NOMO-1 (cell line): Measurements from ENCODE around the gene RDH5.

ENCODE experiments used
- DNase-seq, 2 experiments: peaks; one replicate each; lab custom pipeline; 2025; ENCODE audit not compliant: unreplicated experiment in 2 of 2; lab: John Stamatoyannopoulos, UW

Gene RDH5

DNA sequence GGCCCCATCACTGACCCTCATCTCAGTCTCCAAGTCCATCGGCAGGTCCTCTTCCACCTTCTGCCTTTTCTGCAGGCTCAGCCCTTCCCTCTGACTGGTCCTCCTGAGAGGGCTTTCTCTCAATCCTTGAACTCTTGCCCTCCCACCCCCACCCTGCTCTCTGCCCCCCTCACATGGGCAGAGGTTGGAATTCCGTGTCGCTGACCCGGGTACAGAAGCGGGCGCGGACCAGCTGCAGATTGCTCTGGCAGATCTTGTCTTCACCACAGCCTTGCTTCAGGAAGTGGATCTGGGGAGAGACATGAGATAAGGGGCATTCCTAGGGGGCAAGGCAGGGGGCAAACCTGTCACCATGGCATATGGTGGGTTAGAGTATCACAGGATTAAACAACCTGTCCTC lies 24.8 kb upstream of the RDH5 start:
- no peak for DNase-seq

DNA sequence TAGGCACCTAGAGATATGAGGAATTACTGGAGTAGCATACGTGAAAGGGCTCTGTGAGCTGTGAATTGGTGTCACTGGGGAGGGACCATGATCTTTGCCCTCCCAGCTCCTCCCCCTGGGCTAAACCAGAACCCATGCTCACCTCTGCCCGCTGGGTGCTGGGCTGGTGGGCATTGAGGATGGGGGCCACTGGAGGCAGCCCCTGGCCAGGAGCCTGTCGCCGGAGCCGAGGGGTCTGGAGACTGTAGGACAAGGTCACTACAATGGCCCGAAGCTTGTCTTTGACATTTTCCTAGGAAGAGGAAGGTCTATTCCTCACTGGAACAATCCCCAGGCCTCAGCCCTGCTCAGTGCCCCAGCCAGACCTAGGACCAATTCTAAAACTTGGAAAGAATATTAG lies 24.1 kb upstream of the RDH5 start:
- no peak for DNase-seq

DNA sequence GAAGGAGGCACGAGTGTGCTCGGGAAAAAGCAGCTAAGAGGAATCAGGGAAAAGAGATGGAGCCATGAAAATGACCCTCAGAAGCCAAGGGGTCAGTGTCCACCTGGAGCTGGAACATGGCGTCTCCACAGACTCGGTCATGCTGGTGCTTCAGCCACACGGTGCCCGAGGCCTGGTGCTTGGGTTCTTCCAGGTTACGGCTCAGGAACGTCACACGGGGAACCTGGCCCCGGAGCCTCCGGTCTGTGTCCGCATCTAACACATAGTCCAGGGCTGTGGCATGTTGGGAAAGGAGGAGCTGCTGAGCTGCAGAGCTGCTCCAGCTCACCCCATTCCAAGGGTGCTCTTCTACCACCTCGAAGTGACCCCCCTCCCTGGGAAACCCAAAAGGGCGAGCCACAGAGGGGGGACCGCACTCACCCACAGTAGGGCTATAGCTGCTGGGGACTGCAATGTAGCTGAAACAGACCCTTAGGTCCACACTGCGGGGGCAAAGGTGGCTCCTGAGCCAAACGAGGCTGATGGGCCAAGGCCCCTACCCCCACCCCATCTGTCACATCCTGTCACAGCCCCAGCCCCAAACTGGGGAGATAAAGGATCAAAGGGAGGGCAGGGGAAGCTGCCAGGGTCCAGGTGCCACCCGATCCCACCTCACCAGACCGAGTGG lies 23.3 kb upstream of the RDH5 start:
- DNase-seq: no peak

DNA sequence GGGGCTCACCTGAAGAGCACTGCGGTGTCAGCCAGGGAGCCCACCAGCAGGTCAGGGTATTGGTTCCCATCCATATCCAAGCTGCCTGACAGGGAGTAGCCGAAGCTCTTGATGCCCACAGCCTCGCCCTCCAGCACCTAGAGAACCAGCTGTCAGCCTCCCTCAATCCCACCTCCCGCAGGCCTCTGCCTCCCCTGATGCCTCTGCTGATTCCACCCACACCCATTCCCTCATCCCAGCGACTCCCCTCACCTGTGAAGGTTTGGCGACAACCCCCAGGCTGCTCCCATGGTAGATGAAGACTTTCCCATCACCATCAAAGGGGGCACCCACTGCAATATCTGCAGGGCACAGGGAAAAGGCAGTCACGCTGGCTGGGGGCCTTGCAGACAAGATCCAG lies 22.5 kb upstream of the RDH5 start:
- DNase-seq: no peak

GRCh38 chr12:55698241-55698955 lies 21.8 kb upstream of the RDH5 start:
- DNase-seq: no peak

GRCh38 chr12:55698965-55699364 lies 21.2 kb upstream of the RDH5 start:
- DNase-seq: no peak

- DNase-seq: no peak
These were observed 20.6 kb upstream of the RDH5 start for GRCh38 chr12:55699471-55700055.

- DNase-seq: peak; percentile 47 to 52
These were observed 19.8 kb upstream of the RDH5 start for GRCh38 chr12:55700255-55701018.

DNA sequence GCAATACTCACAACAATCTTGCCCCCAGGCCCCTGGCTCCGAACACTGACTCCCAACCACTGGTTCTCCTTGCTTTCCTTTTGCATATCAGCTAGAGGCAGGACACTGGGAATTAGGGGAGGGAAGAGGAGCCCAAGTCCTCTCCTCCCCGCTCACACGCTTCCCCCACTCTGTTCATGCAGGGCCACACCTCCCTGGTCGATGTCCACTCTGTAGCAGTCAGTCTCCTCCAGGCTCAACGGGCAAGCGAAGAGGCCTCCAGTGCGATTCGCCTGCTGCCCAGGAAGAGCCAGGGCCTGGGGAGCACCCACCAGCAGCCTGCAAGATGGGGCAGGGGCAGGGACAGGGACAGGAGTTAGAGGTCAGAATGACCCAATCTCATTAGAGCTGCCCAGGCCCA lies 17.3 kb upstream of the RDH5 start:
- DNase-seq: no peak

DNA sequence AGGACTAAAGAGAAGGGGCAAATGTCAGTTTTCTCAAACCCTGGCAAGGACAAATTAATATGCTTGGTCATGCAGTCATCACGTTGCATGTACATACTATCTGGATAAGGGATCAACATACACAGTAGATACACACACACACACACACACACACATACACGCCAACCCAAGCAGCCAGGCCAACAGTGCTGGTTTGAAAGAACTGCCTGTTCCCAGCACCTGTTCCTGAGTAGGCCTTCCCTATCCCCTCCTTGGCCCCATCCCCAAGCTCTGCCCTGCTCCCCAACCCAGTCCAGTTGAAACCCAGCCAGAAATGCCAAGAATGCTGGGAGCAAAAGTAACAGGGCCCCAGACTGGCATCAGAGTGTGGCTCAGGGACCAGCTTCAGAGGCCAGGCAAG lies 16.9 kb upstream of the RDH5 start:
- DNase-seq: no peak

DNA sequence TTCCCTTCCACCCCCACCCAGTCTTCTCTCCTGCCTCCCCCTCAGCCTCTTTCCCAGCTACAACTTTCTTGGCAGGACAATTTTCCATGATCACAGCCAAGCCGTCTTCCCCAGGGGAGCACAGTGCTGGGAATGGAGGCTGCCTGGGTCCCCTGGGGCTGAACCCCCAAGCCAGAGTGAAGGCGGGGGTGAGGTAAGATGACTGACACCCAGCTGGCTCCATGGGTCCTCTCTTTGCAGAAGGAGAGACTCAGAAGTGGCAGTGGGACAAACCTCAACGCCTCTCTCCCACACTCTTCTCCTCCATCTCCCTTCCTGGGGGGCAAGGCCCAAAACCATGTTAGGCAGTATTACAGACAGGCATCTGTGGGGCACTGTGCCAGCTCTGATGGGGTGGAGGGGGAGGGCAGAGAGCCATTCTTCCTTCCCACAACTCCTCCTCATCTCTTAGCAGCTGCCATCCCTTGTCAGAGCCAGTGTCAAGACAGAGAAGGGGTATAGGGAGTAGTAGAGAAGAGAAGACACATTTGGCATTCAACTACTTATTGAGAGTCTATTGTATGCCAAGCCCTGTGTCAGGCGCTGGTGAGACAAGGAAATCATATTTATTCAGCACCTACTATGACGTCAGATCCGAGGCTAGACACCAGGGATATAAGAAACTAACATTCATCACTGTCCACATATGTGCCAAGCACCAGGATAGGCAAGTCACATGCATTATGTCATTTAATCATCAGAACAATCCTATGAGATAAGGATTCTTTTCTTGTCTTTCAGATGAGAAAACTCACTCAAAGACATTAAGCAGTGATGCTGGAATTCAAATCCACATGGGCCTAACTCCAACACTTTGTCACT lies 16.1 kb upstream of the RDH5 start:
- DNase-seq: no peak

- DNase-seq: no peak
These were observed 15.1 kb upstream of the RDH5 start for GRCh38 chr12:55704824-55705718.

DNA sequence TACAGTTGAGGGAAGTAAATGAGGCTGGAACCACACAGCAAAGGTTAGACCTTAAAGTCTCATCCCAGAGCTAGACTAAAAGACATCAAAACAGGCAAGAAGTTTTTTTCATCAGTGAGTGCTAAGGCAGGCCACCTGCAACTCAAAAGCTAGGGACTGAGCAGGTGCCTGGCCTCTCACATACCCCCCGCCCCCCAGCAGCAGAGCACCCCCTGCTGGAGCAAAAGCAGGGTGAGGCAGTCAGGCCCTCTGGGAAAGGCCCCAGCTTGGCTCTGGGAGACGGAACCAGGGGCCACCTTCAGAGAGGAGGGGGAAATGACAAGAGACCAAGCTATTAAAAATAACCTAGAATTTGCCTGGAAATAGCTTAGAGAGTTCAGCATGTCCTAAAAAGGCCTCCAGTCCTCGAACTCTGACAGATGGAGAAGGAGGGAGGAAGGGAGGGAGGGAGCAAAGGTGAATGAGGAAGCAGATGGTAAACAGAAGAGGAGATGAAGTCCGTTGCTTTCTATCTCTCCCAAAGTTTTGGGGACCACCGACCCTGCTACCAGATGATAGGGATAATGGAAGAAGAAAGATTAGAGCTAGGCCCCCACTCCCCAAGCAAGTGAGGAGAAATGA lies 14.3 kb upstream of the RDH5 start:
- DNase-seq: peak in 1 of 2 experiments; percentile 16

DNA sequence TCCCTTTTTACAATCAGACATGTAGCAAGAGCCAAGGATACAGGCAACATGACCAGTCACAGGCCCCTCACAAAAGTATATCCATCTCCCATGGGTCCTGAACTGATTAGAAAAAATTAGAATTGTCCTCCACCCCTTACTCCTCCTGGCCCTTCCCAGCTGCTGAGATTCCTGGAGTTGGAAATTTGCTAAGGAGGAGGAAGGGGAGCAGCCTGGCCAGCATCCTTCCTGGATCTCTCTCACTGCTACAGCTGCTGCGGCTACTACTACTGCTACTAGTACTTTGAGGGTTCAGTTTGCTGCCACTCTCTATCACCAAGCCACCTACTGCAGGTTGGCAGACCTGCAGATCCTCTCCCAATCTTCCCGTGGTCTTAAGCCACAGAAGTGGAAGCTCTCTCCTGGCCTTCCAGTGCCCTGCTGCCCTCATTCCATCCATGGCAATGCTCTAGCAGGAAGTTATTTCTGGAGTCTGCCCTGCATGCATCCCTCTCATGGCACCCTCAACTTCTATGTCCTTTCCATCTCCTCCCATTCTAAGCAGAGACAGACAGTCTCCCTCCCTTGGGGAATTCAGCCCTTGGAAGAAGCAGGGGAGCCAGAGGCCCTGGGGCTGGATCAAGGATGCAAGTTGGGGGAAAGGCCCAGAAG lies 13.5 kb upstream of the RDH5 start:
- no peak for DNase-seq

DNA sequence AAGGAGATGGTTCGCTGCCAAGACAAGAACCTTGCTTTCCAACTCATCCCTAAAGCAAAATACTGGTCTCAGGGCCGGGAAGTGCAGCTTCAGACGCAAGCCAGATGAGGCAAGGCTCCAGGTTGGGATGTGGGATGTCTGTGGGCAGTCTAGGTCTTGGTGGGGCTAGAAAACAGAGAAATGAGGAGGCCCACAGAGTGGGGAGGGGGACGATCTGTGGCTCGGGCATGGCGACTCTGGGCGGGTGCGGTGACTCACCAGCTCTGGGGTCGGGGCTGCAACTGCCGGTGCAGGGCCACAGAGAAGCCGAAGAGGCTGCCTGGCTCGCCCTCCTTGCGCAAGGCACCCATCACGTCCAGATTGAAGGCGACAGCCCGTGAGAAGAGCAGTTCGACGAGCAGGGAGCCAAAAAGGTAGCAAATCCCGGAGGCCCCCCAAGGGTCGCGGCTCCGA lies 12.9 kb upstream of the RDH5 start:
- peak; percentile 41 to 76 for DNase-seq

GRCh38 chr12:55707841-55708694 lies 12.1 kb upstream of the RDH5 start, which contains the start of gene ITGA7:
Gene ITGA7 (minus strand): TSS chr12:55707904. CDS start chr12:55707682, 222 bp downstream.
- no peak for DNase-seq

DNA sequence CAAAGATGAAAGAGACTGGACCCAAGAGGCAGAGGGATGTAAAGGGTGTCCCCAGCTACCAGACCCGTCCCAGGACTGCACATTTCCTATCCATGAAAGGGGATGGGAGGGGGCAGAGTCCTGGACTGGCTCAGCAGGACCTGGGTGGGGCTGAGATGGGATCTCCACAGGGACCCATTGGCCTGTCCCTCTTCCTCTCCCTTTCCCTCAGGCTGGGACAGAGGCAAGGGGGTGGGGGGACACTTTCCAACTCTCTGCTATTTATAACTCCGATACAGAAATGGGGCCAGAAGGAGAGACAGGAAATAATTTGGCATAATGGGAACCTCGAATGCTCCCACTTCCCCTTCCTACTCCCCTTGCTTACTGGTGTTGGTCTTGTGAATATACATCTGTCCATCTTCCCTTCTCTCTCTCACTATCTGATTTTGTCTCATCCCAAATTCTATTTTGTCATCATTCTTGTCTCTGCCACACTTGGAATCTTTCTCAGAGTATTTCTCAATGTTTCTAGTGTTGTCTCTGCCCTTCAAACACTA lies 11.4 kb upstream of the RDH5 start:
- DNase-seq: no peak
